Neural cell (in vitro differentiated cells): Measurements from ENCODE around the gene RGS7BP.

Experiments used
- EZH2 ChIP-seq: fragments of 200-600, 300-800 bp; shearing (Covaris generic), sonication (generic); IDR thresholded peaks from 2 replicates; pipeline ENCODE4 v1.6.1; 2014; ENCODE audit warnings: antibody characterized with exemption, low read length, borderline replicate concordance, mild to moderate bottlenecking; ENCODE audit not compliant: insufficient read depth, poor library complexity, severe bottlenecking
- POLR2AphosphoS5 ChIP-seq: IDR thresholded peaks from 2 replicates; pipeline ENCODE4 v1.6.1; 2012
- RAD21 ChIP-seq: fragments of 450-650 bp; conservative IDR thresholded peaks from 2 replicates; pipeline ENCODE4 v1.6.1; 2014; ENCODE audit warnings: antibody characterized with exemption, mild to moderate bottlenecking, moderate library complexity
- TAF1 ChIP-seq: IDR thresholded peaks from 2 replicates; pipeline ENCODE4 v1.6.1; 2012; ENCODE audit warnings: low read depth
- TF ChIP-seq, protein P1 (sequence below): fragments of 450-650 bp; IDR thresholded peaks from 2 replicates; pipeline ENCODE4 v1.5.1; 2014; ENCODE audit warnings: antibody characterized with exemption, mild to moderate bottlenecking, moderate library complexity; ENCODE audit not compliant: poor library complexity, severe bottlenecking
- TF ChIP-seq, protein P2 (sequence below): IDR thresholded peaks from 2 replicates; pipeline ENCODE4 v1.6.1; 2012; ENCODE audit warnings: borderline replicate concordance

DNA sequence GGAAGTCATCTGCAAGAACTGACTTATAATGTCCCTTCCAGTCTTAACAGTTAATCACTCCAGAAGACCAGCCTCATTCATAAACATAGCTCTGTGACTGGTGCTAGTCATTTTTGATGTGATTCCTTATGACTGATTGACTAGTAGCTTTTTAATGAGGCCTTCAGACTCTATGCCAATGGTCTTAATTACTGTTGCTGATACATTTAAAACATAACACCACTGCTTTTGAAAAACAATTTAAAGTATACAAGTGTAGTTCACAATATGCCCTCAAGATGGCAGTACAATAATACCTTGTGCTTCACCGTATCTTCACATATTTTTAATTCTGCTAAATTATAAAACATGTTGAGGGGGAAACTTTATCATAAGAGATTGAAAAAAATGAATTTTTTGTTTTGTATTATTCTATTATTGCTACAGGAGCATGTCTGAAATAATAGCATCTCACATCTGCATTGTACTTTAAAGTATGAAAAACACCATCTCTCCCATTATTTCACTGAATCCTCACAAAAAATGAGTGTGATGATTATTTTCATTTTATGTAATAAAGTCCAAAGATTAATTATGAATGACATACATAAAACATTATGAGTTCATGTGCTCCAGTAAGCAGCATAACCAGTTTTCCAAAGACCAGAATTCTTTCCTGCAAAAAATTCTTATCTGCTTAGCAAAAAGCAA, 129.3 kb downstream of the RGS7BP start:
- TF ChIP-seq TAF1 (no peak), POLR2AphosphoS5 (no peak), EZH2 (no peak), RAD21 (peak; percentile 92)
- TF ChIP-seq, protein P1, sequence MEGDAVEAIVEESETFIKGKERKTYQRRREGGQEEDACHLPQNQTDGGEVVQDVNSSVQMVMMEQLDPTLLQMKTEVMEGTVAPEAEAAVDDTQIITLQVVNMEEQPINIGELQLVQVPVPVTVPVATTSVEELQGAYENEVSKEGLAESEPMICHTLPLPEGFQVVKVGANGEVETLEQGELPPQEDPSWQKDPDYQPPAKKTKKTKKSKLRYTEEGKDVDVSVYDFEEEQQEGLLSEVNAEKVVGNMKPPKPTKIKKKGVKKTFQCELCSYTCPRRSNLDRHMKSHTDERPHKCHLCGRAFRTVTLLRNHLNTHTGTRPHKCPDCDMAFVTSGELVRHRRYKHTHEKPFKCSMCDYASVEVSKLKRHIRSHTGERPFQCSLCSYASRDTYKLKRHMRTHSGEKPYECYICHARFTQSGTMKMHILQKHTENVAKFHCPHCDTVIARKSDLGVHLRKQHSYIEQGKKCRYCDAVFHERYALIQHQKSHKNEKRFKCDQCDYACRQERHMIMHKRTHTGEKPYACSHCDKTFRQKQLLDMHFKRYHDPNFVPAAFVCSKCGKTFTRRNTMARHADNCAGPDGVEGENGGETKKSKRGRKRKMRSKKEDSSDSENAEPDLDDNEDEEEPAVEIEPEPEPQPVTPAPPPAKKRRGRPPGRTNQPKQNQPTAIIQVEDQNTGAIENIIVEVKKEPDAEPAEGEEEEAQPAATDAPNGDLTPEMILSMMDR = peak; percentile 88
- TF ChIP-seq, protein P2, sequence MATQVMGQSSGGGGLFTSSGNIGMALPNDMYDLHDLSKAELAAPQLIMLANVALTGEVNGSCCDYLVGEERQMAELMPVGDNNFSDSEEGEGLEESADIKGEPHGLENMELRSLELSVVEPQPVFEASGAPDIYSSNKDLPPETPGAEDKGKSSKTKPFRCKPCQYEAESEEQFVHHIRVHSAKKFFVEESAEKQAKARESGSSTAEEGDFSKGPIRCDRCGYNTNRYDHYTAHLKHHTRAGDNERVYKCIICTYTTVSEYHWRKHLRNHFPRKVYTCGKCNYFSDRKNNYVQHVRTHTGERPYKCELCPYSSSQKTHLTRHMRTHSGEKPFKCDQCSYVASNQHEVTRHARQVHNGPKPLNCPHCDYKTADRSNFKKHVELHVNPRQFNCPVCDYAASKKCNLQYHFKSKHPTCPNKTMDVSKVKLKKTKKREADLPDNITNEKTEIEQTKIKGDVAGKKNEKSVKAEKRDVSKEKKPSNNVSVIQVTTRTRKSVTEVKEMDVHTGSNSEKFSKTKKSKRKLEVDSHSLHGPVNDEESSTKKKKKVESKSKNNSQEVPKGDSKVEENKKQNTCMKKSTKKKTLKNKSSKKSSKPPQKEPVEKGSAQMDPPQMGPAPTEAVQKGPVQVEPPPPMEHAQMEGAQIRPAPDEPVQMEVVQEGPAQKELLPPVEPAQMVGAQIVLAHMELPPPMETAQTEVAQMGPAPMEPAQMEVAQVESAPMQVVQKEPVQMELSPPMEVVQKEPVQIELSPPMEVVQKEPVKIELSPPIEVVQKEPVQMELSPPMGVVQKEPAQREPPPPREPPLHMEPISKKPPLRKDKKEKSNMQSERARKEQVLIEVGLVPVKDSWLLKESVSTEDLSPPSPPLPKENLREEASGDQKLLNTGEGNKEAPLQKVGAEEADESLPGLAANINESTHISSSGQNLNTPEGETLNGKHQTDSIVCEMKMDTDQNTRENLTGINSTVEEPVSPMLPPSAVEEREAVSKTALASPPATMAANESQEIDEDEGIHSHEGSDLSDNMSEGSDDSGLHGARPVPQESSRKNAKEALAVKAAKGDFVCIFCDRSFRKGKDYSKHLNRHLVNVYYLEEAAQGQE = no peak
